Neuronal stem cell (in vitro differentiated cells): ENCODE data around the gene FGGY.

ENCODE experiments used
- DNase-seq: peaks from one replicate; pipeline ENCODE4 v3.0.0-alpha.2; 2013; ENCODE audit warnings: low spot score
- H2AFZ ChIP-seq: one replicate; pipeline ENCODE4 v1.6.1; 2013; ENCODE audit warnings: mild to moderate bottlenecking, low read length, inconsistent platforms
- H2AK5ac ChIP-seq: 2 replicates; pipeline ENCODE4 v1.6.1; 2013; ENCODE audit warnings: low read depth, mild to moderate bottlenecking, inconsistent platforms, low read length, moderate library complexity, mixed read lengths
- H2BK120ac ChIP-seq: 2 replicates; pipeline ENCODE4 v1.6.1; 2013; ENCODE audit warnings: low read depth, mild to moderate bottlenecking, inconsistent platforms, low read length, moderate library complexity, mixed read lengths
- H2BK12ac ChIP-seq: one replicate; pipeline ENCODE4 v1.6.1; 2013; ENCODE audit warnings: low read length, inconsistent platforms
- H2BK15ac ChIP-seq: 2 replicates; pipeline ENCODE4 v1.6.1; 2013; ENCODE audit warnings: mild to moderate bottlenecking, low read length, inconsistent platforms, mixed read lengths
- H2BK5ac ChIP-seq: one replicate; pipeline ENCODE4 v1.6.1; 2013; ENCODE audit warnings: inconsistent platforms, mild to moderate bottlenecking, low read length, moderate library complexity
- H3K14ac ChIP-seq: one replicate; pipeline ENCODE4 v1.6.1; 2013; ENCODE audit warnings: low read length, inconsistent platforms
- H3K18ac ChIP-seq: 2 replicates; pipeline ENCODE4 v1.6.1; 2013; ENCODE audit warnings: low read length, inconsistent platforms
- H3K23ac ChIP-seq: 2 replicates; pipeline ENCODE4 v1.6.1; 2013; ENCODE audit warnings: low read depth, mild to moderate bottlenecking, mixed read lengths, low read length, inconsistent platforms; ENCODE audit not compliant: poor library complexity
- H3K27ac ChIP-seq: replicated peaks from 3 replicates; pipeline ENCODE4 v1.5.1; 2013; ENCODE audit warnings: low read length, inconsistent platforms
- H3K27me3 ChIP-seq, 3 experiments: 2 replicates each; pipeline ENCODE4 v1.6.1; 2013; ENCODE audit warnings: low read length in 3 of 3, mild to moderate bottlenecking in 2 of 3, inconsistent platforms in 1 of 3, low read depth in 1 of 3, mixed read lengths in 1 of 3, moderate library complexity in 1 of 3; ENCODE audit not compliant: control insufficient read depth in 3 of 3, insufficient read depth in 3 of 3
- H3K36me3 ChIP-seq, 2 donors: replicated peaks in 1 of 2; 2 replicates each; pipeline ENCODE4 v1.6.1; 2013; ENCODE audit warnings: low read length in 2 of 2; ENCODE audit not compliant: control insufficient read depth in 2 of 2, insufficient read depth in 2 of 2
- H3K4ac ChIP-seq: 2 replicates; pipeline ENCODE4 v1.6.1; 2013; ENCODE audit warnings: inconsistent platforms, mild to moderate bottlenecking, low read length, moderate library complexity
- H3K4me1 ChIP-seq, 2 donors: 1 replicate in 1 of 2; 2 replicates in 1 of 2; pipeline ENCODE4 v1.6.1; 2013; ENCODE audit warnings: low read length in 2 of 2, low read depth in 1 of 2; ENCODE audit not compliant: control insufficient read depth in 2 of 2, insufficient read depth in 1 of 2
- H3K4me2 ChIP-seq: one replicate; pipeline ENCODE4 v1.6.1; 2013; ENCODE audit warnings: mild to moderate bottlenecking, low read length, inconsistent platforms; ENCODE audit not compliant: insufficient read depth, poor library complexity, severe bottlenecking
- H3K4me3 ChIP-seq, 2 donors: 2 replicates each; pipeline ENCODE4 v1.5.1; 2013; ENCODE audit warnings: low read length in 2 of 2, mild to moderate bottlenecking in 2 of 2, inconsistent platforms in 1 of 2, moderate library complexity in 1 of 2
- H3K79me1 ChIP-seq: one replicate; pipeline ENCODE4 v1.6.1; 2013; ENCODE audit warnings: low read depth, mild to moderate bottlenecking, inconsistent platforms, low read length, moderate library complexity
- H3K9ac ChIP-seq: one replicate; pipeline ENCODE4 v1.6.1; 2013; ENCODE audit warnings: mild to moderate bottlenecking, low read depth, low read length, inconsistent platforms; ENCODE audit not compliant: poor library complexity
- H3K9me3 ChIP-seq, 2 donors: replicated peaks in 1 of 2; 2 replicates each; pipeline versions ENCODE3 to v1.6.1; 2013; ENCODE audit warnings: low read length in 2 of 2, mild to moderate bottlenecking in 2 of 2, inconsistent platforms in 1 of 2, low read depth in 1 of 2, mixed read lengths in 1 of 2, moderate library complexity in 1 of 2; ENCODE audit not compliant: control insufficient read depth in 2 of 2, insufficient read depth in 1 of 2
- H4K8ac ChIP-seq: one replicate; pipeline ENCODE4 v1.6.1; 2013; ENCODE audit warnings: low read depth, mild to moderate bottlenecking, inconsistent platforms, low read length, moderate library complexity
- H4K91ac ChIP-seq: one replicate; pipeline ENCODE4 v1.6.1; 2013; ENCODE audit warnings: low read length, low read depth, mild to moderate bottlenecking, inconsistent platforms; ENCODE audit not compliant: poor library complexity
- WGBS, 2 donors: extraction: QIAGEN DNeasy Blood & Tissue Kit; methylation state at CpG; one replicate each; pipeline ENCODE4 v1.1.7; 2013; ENCODE audit warnings: missing lambda C conversion rate in 2 of 2, mixed read lengths in 1 of 2; ENCODE audit not compliant: insufficient read length in 2 of 2, insufficient replicate concordance in 1 of 2; ENCODE audit errors: extremely low coverage in 2 of 2; 5-methylcytosine and 5-hydroxymethylcytosine counted together

FGGY gene

DNA sequence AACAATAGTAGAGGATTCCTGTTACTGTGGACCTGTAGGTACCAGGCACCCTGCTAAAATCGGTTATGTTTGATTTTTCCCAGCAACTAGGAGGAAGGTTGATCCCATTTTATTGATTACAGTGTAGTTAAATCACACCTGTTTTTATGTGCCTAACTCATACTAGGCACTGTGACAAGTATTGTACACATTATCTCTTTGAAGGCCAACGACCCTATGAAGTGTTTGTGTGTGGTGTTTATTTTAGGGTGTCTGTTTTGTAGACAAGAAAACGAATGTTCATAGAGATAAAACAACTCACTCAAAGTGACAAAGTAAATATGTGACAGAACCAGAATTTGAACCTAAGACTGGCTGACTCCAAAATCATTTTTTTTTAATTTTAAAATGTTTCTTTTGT lies 49.5 kb downstream of the FGGY start:
- no peaks in the 10 kb centered on the region for H3K36me3 ChIP-seq
- H3K4ac ChIP-seq: no peak overlapping the region
- no peak overlapping the region for H2AFZ ChIP-seq
- no peak overlapping the region for H3K14ac ChIP-seq
- H3K4me3 ChIP-seq: no peak overlapping the region
- no peak overlapping the region for H3K4me2 ChIP-seq
- H3K18ac ChIP-seq: no peak overlapping the region
- H2BK12ac ChIP-seq: no peak overlapping the region
- H3K23ac ChIP-seq: no peak overlapping the region
- H2BK120ac ChIP-seq: no peak overlapping the region
- no peak overlapping the region for H4K8ac ChIP-seq
- H2BK15ac ChIP-seq: no peak overlapping the region
- WGBS, 2 donors: no CpG with 5 or more reads among the region's 3 CpGs
- no peaks in the 10 kb centered on the region for H3K9me3 ChIP-seq
- peaks cover 0 to 1% of the 10 kb centered on the region in 2 donors for H3K4me1 ChIP-seq
- H2AK5ac ChIP-seq: no peak overlapping the region
- H3K27me3 ChIP-seq: no peaks in the 10 kb centered on the region
- H2BK5ac ChIP-seq: no peak overlapping the region
- no peaks in the 10 kb centered on the region for H3K79me1 ChIP-seq
- no peak overlapping the region for H3K27ac ChIP-seq
- no peak for DNase-seq
- H4K91ac ChIP-seq: no peak overlapping the region
- H3K9ac ChIP-seq: no peak overlapping the region

DNA sequence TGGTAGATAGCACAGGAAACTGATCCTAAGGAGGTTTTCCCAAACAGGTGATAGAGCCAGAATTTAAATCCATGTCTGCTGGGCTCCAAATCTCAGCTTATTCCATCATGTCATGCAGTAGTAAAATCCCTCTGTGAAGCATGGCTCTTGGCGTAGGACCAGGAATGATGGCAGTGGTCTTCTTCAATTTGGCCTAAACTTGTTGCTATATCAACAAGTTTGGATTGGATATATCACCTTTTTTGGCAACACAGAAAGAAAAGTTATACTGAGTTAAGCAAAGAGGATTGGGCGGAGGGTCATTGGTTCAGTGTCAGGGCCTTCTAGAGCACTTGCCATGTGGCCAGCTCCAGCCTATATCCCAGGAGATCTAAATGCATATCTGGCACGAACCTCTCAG lies 52.2 kb downstream of the FGGY start:
- Histone ChIP-seq H2BK12ac (no peak overlapping the region), H3K18ac (no peak overlapping the region), H3K4ac (no peak overlapping the region), H2BK15ac (no peak overlapping the region), H2AFZ (no peak overlapping the region), H3K9ac (no peak overlapping the region), H3K36me3 (no peaks in the 10 kb centered on the region), H2AK5ac (no peak overlapping the region), H3K4me2 (no peak overlapping the region), H2BK5ac (no peak overlapping the region), H3K14ac (no peak overlapping the region), H3K27ac (no peak overlapping the region), H3K9me3 (no peaks in the 10 kb centered on the region), H3K27me3 (no peaks in the 10 kb centered on the region), H2BK120ac (no peak overlapping the region), H4K8ac (no peak overlapping the region), H3K4me3 (no peak overlapping the region), H3K79me1 (no peaks in the 10 kb centered on the region), H4K91ac (no peak overlapping the region), H3K4me1 (no peaks in the 10 kb centered on the region), H3K23ac (no peak overlapping the region)
- DNase-seq: no peak
- WGBS, 2 donors: no CpG with 5 or more reads among the region's 3 CpGs

DNA sequence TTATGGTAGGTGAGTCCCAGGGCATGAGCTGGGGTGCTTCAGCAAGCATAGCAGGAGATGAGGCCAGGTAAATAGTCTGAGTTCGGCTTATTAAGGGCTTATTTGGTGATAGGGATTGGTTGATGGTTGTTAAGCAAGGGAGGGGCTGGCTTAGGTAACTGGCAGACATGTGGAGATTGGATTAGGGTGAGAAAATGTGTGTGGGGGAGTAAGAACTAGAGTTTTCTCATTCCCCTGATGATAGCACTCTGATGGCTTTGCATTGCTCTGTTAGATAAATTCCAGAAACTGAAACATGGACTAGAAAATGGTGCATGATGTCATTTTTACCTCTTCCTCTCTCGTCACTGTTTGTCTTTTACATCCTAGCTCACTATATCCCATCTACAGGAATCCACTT lies 53.6 kb downstream of the FGGY start:
- Histone ChIP-seq H3K9me3 (no peaks in the 10 kb centered on the region), H3K79me1 (no peaks in the 10 kb centered on the region), H2AFZ (no peak overlapping the region), H2BK12ac (no peak overlapping the region), H2BK5ac (no peak overlapping the region), H4K8ac (no peak overlapping the region), H2BK120ac (no peak overlapping the region), H3K4me2 (no peak overlapping the region), H3K27me3 (no peaks in the 10 kb centered on the region), H3K23ac (no peak overlapping the region), H3K9ac (no peak overlapping the region), H3K27ac (no peak overlapping the region), H3K18ac (no peak overlapping the region), H2BK15ac (no peak overlapping the region), H3K14ac (no peak overlapping the region), H3K36me3 (no peaks in the 10 kb centered on the region), H3K4ac (no peak overlapping the region), H3K4me3 (no peak overlapping the region), H3K4me1 (peaks cover 3 to 4% of the 10 kb centered on the region in 2 donors), H4K91ac (no peak overlapping the region), H2AK5ac (no peak overlapping the region)
- no CpG with 5 or more reads among the region's 2 CpGs for WGBS, 2 donors
- DNase-seq: no peak

DNA sequence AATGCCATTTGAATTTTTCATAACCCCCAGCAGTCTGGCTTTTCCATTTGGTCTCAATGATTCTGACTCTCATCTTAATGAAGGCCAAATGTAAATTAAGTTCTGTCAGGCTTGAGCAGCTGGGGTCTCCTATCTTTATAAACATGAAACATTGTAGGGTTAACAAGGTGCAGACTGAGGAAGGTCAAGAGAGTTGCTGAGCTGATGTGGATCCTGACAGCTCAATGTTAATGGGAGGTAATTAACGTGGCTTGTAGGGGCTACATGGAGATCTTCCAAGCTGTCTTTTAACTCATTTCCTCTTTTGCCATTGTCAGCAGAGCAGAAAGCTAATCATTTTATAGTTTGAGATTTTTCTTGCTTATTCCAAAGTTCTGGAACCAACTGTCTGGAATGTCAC lies 55.2 kb downstream of the FGGY start:
- Histone ChIP-seq H3K79me1 (no peaks in the 10 kb centered on the region), H3K9ac (no peak overlapping the region), H2AFZ (no peak overlapping the region), H2BK12ac (no peak overlapping the region), H3K27me3 (no peaks in the 10 kb centered on the region), H3K4me1 (peaks cover 3 to 4% of the 10 kb centered on the region in 2 donors), H3K14ac (no peak overlapping the region), H3K4me2 (no peak overlapping the region), H3K23ac (no peak overlapping the region), H3K27ac (no peak overlapping the region), H3K4me3 (no peak overlapping the region), H3K18ac (no peak overlapping the region), H3K9me3 (no peaks in the 10 kb centered on the region), H2BK15ac (no peak overlapping the region), H3K36me3 (no peaks in the 10 kb centered on the region), H2BK120ac (no peak overlapping the region), H4K91ac (no peak overlapping the region), H2AK5ac (no peak overlapping the region), H3K4ac (no peak overlapping the region), H2BK5ac (no peak overlapping the region), H4K8ac (no peak overlapping the region)
- no peak for DNase-seq
- no CpG with 5 or more reads among the region's 1 CpG for WGBS, 2 donors
